Ishikawa (cell line): ENCODE results near the gene SEMA5A.

Experiments used
- CREB1 ChIP-seq: IDR thresholded peaks from 2 replicates; pipeline ENCODE4 v1.6.1; 2012; ENCODE audit warnings: low read depth
- EGR1 ChIP-seq: IDR thresholded peaks from 2 replicates; pipeline ENCODE4 v1.6.1; 2012
- MAX ChIP-seq: IDR thresholded peaks from 2 replicates; pipeline ENCODE4 v1.6.1; 2012
- NFIC ChIP-seq: IDR thresholded peaks from 2 replicates; pipeline ENCODE4 v1.6.1; 2012
- RAD21 ChIP-seq: IDR thresholded peaks from 2 replicates; pipeline ENCODE4 v1.6.1; 2012; ENCODE audit warnings: low read depth
- REST ChIP-seq: IDR thresholded peaks from 2 replicates; pipeline ENCODE4 v1.6.1; 2012; ENCODE audit warnings: low read depth, mild to moderate bottlenecking
- TAF1 ChIP-seq: IDR thresholded peaks from 2 replicates; pipeline ENCODE4 v1.6.1; 2012; ENCODE audit warnings: low read depth, mild to moderate bottlenecking
- YY1 ChIP-seq: IDR thresholded peaks from 2 replicates; pipeline ENCODE4 v1.6.1; 2012; ENCODE audit warnings: low read depth

- TF ChIP-seq EGR1 (no peak), CREB1 (no peak), REST (no peak), TAF1 (no peak), NFIC (no peak), MAX (no peak), RAD21 (no peak), YY1 (no peak)
These were observed 2.5 kb downstream of the SEMA5A start for GRCh38 chr5:9543311-9543920.
